SU-DHL-6 (cell line): Measurements from ENCODE around the gene ARHGAP4.

ENCODE experiments used
- EZH2phosphoT487 ChIP-seq: fragments of 200-600 bp; sonication (generic), shearing (Covaris generic); conservative IDR thresholded peaks from 2 replicates; pipeline ENCODE4 v1.6.1; 2018; ENCODE audit warnings: mild to moderate bottlenecking, antibody characterized with exemption, low read length, moderate library complexity, mixed read lengths
- TF ChIP-seq, protein P1 (sequence below): fragments of 200-600 bp; sonication (generic); IDR thresholded peaks from one replicate; pipeline ENCODE4 v1.5.1; 2017; ENCODE audit warnings: antibody characterized with exemption, mild to moderate bottlenecking, low read length, moderate library complexity; ENCODE audit not compliant: insufficient read depth, poor library complexity, severe bottlenecking

DNA sequence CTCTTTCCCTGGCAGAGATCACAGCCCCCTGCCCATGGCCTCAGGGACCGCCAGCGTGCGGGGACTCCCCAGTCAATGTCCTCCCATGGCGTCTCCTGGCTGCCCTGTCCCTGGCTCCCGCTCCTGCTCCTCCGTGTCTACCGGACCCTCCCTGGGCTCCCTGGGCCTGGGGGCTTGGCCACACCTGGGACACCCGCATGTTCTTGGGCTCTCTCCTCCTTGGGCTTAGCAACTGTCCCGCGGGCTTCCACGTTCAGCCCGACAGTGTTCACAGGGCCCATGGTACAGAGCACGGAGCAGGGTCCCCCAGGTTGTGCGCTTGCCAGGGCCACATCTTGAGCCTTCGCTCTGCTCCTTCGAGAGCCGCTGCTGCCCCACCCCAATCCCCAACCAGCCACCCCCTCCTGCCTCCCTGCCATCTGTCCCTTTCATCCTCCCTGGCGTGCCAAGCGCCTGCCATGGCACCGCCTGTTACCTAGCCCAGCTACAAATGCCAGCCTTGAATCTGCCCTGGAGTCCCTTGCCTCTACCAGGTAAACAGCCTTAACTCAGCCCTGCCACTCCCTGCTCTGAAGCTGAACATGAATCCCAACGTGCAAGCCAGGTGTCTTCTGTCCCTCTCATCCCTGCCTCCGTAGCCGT, 17.7 kb downstream of the ARHGAP4 start:
- TF ChIP-seq, protein P1, sequence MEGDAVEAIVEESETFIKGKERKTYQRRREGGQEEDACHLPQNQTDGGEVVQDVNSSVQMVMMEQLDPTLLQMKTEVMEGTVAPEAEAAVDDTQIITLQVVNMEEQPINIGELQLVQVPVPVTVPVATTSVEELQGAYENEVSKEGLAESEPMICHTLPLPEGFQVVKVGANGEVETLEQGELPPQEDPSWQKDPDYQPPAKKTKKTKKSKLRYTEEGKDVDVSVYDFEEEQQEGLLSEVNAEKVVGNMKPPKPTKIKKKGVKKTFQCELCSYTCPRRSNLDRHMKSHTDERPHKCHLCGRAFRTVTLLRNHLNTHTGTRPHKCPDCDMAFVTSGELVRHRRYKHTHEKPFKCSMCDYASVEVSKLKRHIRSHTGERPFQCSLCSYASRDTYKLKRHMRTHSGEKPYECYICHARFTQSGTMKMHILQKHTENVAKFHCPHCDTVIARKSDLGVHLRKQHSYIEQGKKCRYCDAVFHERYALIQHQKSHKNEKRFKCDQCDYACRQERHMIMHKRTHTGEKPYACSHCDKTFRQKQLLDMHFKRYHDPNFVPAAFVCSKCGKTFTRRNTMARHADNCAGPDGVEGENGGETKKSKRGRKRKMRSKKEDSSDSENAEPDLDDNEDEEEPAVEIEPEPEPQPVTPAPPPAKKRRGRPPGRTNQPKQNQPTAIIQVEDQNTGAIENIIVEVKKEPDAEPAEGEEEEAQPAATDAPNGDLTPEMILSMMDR = no peak
- TF ChIP-seq EZH2phosphoT487 = no peak
